ENCODE data around the gene ZNF302. TPM values are rescaled to one million over a fixed set of nuclear protein-coding genes. Genes with fewer than 3 reads are reported as not detected.
"Not testable (repeated sequence)": the region's sequence is repeated elsewhere in the genome, so short reads cannot be mapped to it uniquely, and the experiment has no call there.

ZNF302 gene
- 10 to 100 TPM; 70.2 to 92.5 (median 77.7) TPM for polyA plus RNA-seq (ENCODE audit: insufficient read length in 4 of 4)

GRCh38 chr19:34677386-34678084 lies at the start of gene ZNF302:
TSS of gene ZNF302 (plus strand) at chr19:34677678. CDS start at chr19:34678805, 1,127 bp downstream.
- DNase-seq (ENCODE audit: low read depth in 4 of 4, low spot score in 2 of 4) = peak; percentile 89 to 96 (median 95)

GRCh38 chr19:34633802-34634201 lies 43.7 kb upstream of the ZNF302 start:
- no peak for DNase-seq (ENCODE audit: low read depth in 4 of 4, low spot score in 2 of 4)

GRCh38 chr19:34639491-34640085 lies 37.9 kb upstream of the ZNF302 start:
- DNase-seq (ENCODE audit: low read depth in 4 of 4, low spot score in 2 of 4) = peak; percentile 11 to 51 (median 23)

- DNase-seq (ENCODE audit: low read depth in 4 of 4, low spot score in 2 of 4) = no peak
These were observed 35.2 kb upstream of the ZNF302 start for GRCh38 chr19:34642241-34642640.

- no peak for DNase-seq (ENCODE audit: low read depth in 4 of 4, low spot score in 2 of 4)
These were observed 32.5 kb upstream of the ZNF302 start for GRCh38 chr19:34644991-34645461.

GRCh38 chr19:34645551-34645950 lies 31.9 kb upstream of the ZNF302 start:
- DNase-seq (ENCODE audit: low read depth in 4 of 4, low spot score in 2 of 4) = no peak

- no peak for DNase-seq (ENCODE audit: low read depth in 4 of 4, low spot score in 2 of 4)
These were observed 27.5 kb upstream of the ZNF302 start for GRCh38 chr19:34649886-34650543.

- no peak for DNase-seq (ENCODE audit: low read depth in 4 of 4, low spot score in 2 of 4)
These were observed 25.7 kb upstream of the ZNF302 start for GRCh38 chr19:34651747-34652146.

- no peak for DNase-seq (ENCODE audit: low read depth in 4 of 4, low spot score in 2 of 4)
These were observed 22.7 kb upstream of the ZNF302 start for GRCh38 chr19:34654796-34655195.

- no peak for DNase-seq (ENCODE audit: low read depth in 4 of 4, low spot score in 2 of 4)
These were observed 21.8 kb upstream of the ZNF302 start for GRCh38 chr19:34655651-34656050.

- DNase-seq (ENCODE audit: low read depth in 4 of 4, low spot score in 2 of 4) = no peak
These were observed 16.1 kb upstream of the ZNF302 start for GRCh38 chr19:34661357-34661756.

GRCh38 chr19:34662919-34663318 lies 14.6 kb upstream of the ZNF302 start:
- DNase-seq (ENCODE audit: low read depth in 4 of 4, low spot score in 2 of 4) = no peak

- DNase-seq (ENCODE audit: low read depth in 4 of 4, low spot score in 2 of 4) = no peak
These were observed 13.3 kb upstream of the ZNF302 start for GRCh38 chr19:34664168-34664567.

- DNase-seq (ENCODE audit: low read depth in 4 of 4, low spot score in 2 of 4) = no peak
These were observed 12.6 kb upstream of the ZNF302 start for GRCh38 chr19:34664870-34665269.

GRCh38 chr19:34665275-34665674 lies 12.2 kb upstream of the ZNF302 start:
- DNase-seq (ENCODE audit: low read depth in 4 of 4, low spot score in 2 of 4) = not testable (repeated sequence)

- DNase-seq (ENCODE audit: low read depth in 4 of 4, low spot score in 2 of 4) = no peak
These were observed 11.1 kb upstream of the ZNF302 start for GRCh38 chr19:34666200-34666957.

- DNase-seq (ENCODE audit: low read depth in 4 of 4, low spot score in 2 of 4) = no peak
These were observed 10.6 kb upstream of the ZNF302 start for GRCh38 chr19:34666958-34667265.

GRCh38 chr19:34667349-34668076 lies 10.0 kb upstream of the ZNF302 start:
- DNase-seq (ENCODE audit: low read depth in 4 of 4, low spot score in 2 of 4) = no peak

- not testable (repeated sequence) for DNase-seq (ENCODE audit: low read depth in 4 of 4, low spot score in 2 of 4)
These were observed 9.3 kb upstream of the ZNF302 start for GRCh38 chr19:34668077-34668689.

GRCh38 chr19:34668690-34669089 lies 8.8 kb upstream of the ZNF302 start:
- DNase-seq (ENCODE audit: low read depth in 4 of 4, low spot score in 2 of 4) = not testable (repeated sequence)
